Choroid plexus epithelial cell (primary cell): Measurements from ENCODE around the gene EEPD1.

Experiments used
- DNase-seq: peaks from one replicate; pipeline ENCODE4 v3.0.0-alpha.2; 2010; ENCODE audit warnings: low read depth
- H3K4me3 ChIP-seq: 2 replicates; pipeline ENCODE4 v1.5.1; 2011; ENCODE audit warnings: low read depth, mild to moderate bottlenecking, control low read depth, low read length, moderate library complexity
- TF ChIP-seq, protein P1 (sequence below): conservative IDR thresholded peaks from 2 replicates; pipeline ENCODE4 v1.5.1; 2011; ENCODE audit warnings: low read depth, mild to moderate bottlenecking, control low read depth, inconsistent platforms, low read length, moderate library complexity

The EEPD1 gene

GRCh38 chr7:36277249-36277542, 124.1 kb downstream of the EEPD1 start:
- no peak overlapping the region for H3K4me3 ChIP-seq
- DNase-seq = peak; percentile 38
- TF ChIP-seq, protein P1, sequence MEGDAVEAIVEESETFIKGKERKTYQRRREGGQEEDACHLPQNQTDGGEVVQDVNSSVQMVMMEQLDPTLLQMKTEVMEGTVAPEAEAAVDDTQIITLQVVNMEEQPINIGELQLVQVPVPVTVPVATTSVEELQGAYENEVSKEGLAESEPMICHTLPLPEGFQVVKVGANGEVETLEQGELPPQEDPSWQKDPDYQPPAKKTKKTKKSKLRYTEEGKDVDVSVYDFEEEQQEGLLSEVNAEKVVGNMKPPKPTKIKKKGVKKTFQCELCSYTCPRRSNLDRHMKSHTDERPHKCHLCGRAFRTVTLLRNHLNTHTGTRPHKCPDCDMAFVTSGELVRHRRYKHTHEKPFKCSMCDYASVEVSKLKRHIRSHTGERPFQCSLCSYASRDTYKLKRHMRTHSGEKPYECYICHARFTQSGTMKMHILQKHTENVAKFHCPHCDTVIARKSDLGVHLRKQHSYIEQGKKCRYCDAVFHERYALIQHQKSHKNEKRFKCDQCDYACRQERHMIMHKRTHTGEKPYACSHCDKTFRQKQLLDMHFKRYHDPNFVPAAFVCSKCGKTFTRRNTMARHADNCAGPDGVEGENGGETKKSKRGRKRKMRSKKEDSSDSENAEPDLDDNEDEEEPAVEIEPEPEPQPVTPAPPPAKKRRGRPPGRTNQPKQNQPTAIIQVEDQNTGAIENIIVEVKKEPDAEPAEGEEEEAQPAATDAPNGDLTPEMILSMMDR = no peak

- no peak overlapping the region for H3K4me3 ChIP-seq
- TF ChIP-seq, protein P1 = no peak
- no peak for DNase-seq
Measured at GRCh38 chr7:36278069-36278619, 125.1 kb downstream of the EEPD1 start.

DNA sequence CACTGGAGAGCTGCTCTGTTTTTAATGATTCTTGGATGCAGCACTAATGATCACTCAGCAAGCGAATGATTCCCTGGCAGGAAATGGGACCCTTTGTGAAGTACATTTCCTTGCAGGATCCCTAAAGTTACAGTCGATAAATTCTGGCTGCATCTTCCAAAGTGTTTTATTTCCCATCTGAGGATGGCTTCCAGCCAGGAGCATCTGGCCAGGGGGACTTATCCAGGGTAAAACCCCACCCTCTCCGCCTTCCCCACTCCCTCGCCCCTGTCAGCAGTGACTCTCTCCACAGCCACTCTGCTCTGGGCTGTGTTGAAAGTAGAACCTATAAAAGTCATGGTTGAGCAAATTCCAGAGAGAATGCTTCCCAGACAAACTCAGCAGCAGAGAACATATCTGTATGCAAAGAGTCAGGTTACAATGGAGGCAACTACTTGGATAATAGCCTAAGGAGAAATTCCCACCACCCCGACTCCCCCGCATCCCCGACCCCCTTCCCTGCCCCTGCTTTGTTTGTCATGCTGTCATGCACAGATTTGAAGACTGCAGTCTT, 125.6 kb downstream of the EEPD1 start:
- TF ChIP-seq, protein P1 = no peak
- H3K4me3 ChIP-seq = no peak overlapping the region
- DNase-seq = peak; percentile 81

GRCh38 chr7:36279200-36279925, 126.3 kb downstream of the EEPD1 start:
- H3K4me3 ChIP-seq = no peak overlapping the region
- DNase-seq = no peak
- TF ChIP-seq, protein P1 = no peak

DNA sequence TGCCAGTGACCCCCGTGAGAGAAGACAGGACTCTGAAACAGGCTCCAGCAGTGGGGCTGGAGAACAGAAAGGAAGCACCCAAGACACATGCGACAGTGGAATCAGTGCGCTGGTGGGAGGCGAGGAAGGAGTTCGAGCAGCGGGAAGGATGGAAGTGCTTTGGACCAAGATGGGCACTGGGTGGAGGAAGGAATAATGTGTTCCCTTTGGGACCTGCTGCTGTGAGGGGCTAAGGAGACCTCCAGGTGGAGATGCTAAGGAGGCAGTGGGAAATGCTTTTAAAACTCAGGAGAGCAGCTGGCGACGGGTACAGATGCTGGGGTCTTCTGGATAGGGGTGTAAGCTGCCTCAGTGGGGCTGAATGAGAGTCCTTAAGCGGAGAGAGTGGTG, 126.9 kb downstream of the EEPD1 start:
- no peak for DNase-seq
- TF ChIP-seq, protein P1 = no peak

DNA sequence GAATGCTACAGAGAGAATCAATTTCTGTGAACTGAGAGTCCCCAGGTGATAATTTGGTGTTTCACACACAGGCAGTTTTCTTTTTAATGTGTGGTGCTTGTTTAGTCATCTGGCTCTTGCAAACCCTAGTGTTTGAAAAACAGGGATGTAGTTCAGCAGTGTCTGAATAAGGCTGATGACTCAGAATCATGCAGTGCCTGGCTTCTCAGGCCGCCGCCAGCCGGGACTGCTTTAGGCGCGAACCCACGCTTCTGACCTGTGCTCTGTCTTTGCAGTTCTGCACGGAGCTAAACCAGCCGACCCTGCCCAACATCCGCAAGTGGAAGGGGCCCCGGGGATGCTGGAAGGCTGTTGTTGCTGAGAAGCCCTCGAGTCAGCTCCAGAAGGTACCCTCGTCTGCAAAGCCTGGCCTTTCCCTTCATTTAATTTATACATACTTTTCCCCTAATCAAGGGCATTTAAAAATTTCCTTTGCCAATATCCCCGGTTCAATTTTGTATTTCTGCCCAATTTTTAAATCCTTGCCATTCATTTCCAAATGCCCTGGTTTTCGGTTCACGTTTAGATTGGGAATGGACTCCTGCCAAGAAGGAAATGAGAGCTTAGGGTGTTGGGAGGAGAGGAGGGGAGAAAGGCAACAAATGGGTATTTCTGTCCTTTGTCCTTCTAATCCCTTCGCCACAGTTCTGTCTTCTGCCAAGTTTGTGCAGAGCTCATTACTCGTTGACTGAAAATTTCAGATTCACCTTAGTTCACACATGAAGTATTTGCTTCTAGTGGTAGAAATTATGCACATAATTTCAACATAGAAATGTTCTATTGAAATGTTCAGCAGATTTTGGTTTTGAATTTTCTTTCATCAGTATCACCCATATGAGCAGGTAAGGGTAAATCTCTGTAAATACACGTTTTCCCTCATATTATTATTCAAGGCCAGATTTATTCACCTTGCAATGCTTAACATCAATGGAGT, 128.1 kb downstream of the EEPD1 start:
- peak overlapping the region; percentile 36 for H3K4me3 ChIP-seq
- peak; percentile 94 for DNase-seq
- TF ChIP-seq, protein P1 = peak; percentile 21

More for the DNA sequence above, 126.9 kb downstream of the EEPD1 start:
- no peak overlapping the region for H3K4me3 ChIP-seq
